Amygdala (tissue), 56 donors: ENCODE data around the gene SRRM1.
A peak's percentile ranks its signal among the peaks of the same experiment; 100 is the strongest.
"Not testable (repeated sequence)": the region's sequence is repeated elsewhere in the genome, so short reads cannot be mapped to it uniquely, and the experiment has no call there.

ENCODE experiments used
- DNase-seq, 56 donors: peaks; one replicate each; lab custom pipeline; 2025; lab: John Stamatoyannopoulos, UW

Gene SRRM1

DNA sequence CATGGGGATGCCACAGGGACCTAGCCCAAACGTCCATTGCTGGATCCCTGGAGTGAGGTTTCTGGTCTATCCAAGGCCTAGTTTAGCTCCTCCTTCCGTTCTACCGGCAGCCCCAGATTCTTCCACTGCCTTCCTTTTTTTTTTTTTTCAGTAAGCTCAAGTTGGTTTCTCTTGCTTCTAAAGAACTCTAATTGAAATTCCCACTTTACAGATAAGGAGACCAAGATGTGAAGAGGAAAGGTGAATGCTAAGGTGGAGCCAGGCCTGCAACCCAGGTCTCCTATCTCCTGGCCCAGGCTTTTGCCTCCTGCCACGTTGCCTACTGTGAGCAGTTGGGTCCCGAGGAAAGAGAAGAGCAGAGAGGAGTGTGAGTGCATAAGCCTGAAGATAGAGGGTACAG lies 70.6 kb downstream of the SRRM1 start:
- DNase-seq, result no peak

DNA sequence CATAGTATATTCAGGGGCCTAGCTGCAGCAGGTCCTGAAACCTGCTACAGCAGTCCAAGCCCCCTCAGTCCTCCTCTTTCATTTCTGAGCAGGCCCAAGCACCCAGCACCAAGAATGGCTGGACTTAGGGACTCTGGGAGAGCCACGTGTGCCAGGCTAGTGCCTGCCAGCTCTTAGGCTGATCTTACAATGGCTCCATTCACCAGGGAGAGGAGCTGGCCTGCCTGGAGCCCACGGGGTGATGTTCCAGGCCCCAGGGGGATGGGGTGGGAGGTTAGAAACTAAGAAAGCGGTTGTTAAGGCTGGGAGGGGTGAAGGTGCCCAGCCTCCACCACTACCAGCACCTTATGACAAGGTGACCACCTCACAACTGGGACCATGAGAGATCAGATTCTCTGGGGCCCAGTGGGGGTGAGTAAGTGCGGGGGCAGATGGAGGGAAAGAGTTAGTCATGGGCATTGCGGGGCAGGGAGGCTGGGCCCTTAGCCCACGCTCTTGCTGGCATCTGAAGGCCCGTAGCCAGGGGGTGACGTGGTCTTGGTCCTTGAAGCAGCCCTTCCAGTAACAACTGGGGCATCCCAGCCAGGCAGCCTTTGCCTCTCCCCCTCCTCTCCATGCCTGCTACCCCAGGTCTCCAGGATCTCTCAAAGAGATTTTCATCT lies 71.9 kb downstream of the SRRM1 start:
- DNase-seq, result peak in 55 of 56 donors; percentile 35 to 96 (median 85)

DNA sequence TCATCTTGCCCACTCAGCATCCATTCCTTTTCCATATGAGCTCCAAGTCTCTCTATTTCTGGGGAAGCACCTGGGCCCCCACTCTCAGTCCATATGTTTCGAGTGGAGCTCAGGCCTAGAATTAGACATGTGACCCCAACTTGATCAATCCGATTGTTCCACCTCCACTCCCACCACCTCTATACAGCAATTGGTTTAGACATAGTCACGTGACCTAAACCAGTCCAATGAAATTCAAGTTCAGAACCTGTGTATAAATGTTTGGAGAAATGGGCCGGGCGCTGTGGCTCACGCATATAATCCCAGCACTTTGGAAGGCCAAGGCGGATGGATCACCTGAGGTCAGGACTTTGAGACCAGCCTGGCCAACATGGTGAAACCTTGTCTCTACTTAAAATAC lies 72.6 kb downstream of the SRRM1 start:
- peak in 1 of 56 donors; percentile 19 for DNase-seq

DNA sequence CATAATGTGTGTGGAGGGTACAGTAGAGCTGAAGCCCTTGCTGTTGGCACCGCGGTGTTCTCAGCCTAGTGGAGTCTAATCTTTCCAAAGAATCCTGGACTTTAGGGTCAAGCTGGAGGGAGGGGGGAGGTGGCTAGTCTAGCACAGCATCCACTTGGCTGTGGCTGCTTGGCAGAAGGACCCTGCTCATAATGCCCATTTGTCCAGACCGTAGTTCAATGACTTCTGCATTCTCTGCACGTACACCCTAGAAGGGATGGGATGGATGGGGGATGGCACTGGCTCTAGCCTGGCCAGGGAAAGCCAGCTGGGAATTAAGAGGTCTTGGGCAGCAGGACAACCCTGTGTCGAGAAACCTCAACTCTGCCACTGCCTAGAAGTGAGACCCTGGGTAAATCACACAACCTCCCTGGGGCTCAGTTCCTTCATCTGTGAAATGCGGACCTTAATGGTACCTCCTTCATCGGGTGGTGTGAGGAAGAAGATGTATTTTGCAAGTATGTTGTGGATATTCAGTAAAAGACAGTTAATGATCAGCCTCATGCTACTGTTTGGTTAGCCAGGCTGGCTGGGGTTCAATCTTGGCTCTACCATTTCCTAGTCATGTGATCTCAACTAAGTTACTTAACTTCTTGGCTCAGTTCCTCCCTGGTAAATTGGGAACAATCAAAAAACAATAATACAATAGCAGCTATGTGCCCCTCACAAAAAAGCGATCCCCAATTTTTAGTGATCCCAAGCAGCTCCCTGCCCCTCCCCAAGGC lies 75.0 kb downstream of the SRRM1 start:
- DNase-seq, result peak in 54 of 56 donors; percentile 33 to 98 (median 82)

DNA sequence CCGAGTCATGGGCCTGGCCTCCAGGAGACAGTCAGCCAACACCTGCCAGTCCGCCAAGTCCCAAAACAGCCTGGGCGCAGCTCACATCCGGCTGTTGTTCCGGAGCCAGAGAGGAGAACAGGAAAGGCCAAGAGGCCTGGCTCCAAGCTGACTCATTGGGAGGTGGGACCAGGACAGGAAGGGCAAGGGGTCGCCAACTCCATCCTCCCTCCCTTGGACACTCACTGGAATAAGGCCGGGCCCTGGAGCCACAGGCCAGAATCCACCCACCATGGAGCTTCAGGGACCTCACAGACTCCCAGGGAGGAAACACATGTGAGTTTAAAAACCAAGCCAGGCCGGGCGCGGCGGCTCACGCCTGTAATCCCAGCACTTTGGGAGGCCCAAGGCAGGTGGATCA lies 77.0 kb downstream of the SRRM1 start:
- DNase-seq, result peak in 13 of 56 donors; percentile 11 to 47 (median 21)

DNA sequence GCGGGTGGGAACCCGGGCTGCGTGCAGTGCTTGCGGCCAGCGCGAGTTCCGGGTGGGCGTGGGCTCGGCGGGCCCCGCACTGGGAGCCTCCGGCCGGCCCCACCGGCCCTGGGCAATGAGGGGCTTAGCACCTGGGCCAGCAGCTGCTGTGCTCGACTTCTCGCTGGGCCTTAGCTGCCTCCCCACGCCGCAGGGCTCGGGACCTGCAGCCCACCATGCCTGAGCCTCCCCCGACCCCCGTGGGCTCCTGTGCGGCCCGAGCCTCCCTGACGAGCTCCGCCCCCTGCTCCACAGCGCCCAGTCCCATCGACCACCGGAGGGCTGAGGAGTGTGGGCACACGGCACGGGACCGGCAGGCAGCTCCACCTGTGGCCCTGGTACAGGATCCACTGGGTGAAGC lies 78.4 kb downstream of the SRRM1 start:
- no peak for DNase-seq

DNA sequence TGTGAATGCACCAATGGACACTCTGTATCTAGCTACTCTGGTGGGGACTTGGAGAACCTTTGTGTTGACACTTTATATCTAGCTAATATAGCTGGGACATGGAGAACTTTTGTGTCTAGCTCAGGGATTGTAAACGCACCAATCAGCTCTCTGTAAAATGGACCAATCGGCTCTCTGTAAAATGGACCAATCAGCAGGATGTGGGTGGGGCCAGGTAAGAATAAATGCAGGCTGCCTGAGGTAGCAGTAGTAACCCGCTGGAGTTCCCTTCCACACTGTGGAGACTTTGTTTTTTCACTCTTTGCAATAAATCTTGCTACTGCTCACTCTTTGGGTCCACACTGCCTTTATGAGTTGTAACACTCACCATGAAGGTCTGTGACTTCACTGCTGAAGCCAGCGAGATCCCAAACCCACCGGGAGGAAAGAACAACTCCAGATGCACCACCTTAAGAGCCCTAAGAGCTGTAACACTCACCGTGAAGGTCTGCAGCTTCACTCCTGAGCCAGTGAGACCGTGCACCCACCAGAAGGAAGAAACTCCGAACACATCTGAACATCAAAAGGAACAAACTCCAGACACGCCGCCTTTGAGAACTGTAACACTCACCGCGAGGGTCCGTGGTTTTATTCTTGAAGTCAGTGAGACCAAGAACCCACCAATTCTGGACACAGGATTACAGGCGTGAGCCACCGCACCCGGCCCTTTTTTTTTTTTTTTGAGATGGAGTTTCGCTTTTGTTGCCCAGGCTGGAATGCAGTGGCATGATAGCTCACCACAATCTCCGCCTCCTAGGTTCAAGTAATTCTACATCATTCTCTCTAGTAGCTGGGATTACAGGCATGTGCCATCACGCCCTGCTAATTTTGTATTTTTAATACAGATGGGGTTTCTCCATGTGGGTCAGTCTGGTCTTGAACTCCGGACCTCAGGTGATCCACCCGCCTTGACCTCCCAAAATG lies 79.3 kb downstream of the SRRM1 start:
- DNase-seq, result not testable (repeated sequence)
